Prostate gland (tissue), 2 donors: ENCODE measurements around the gene DEXI. TPM values are rescaled to one million over a fixed set of nuclear protein-coding genes. Genes with fewer than 3 reads are reported as not detected.
A peak's percentile ranks its signal among the peaks of the same experiment; 100 is the strongest.

Experiments
- DNase-seq: peaks from one replicate; pipeline ENCODE4 v3.0.0-alpha.2; 2019; ENCODE audit warnings: low spot score
- H3K27ac ChIP-seq, 2 donors: fragments of 200-600 bp; sonication (generic); 2 replicates each; pipeline ENCODE4 v1.5.1; 2017 to 2019
- H3K27me3 ChIP-seq: fragments of 200-600 bp; sonication (generic); replicated peaks from 2 replicates; pipeline ENCODE4 v1.5.1; 2019; ENCODE audit not compliant: insufficient read depth
- H3K36me3 ChIP-seq, 2 donors: fragments of 200-600 bp; sonication (generic); 1 replicate in 1 of 2; 2 replicates in 1 of 2; pipeline versions ENCODE4 v1.5.1 to v1.8.1; 2017 to 2019
- H3K4me1 ChIP-seq: fragments of 200-600 bp; sonication (generic); replicated peaks from 2 replicates; pipeline ENCODE4 v1.5.1; 2019
- H3K4me3 ChIP-seq, 2 donors: fragments of 200-600 bp; sonication (generic); 2 replicates each; pipeline ENCODE4 v1.5.1; 2017 to 2019
- H3K9me3 ChIP-seq: fragments of 200-600 bp; sonication (generic); 2 replicates; pipeline ENCODE4 v1.5.1; 2017
- CTCF ChIP-seq, 4 experiments: fragments of 200-600 bp in 2 of 4; fragments of 450-650 bp in 2 of 4; sonication (generic) in 2 of 4; IDR thresholded peaks; 1 replicate in 3 of 4; 2 replicates in 1 of 4; pipeline ENCODE4 v1.5.1; 2016 to 2019; ENCODE audit warnings: antibody characterized with exemption in 4 of 4, mild to moderate bottlenecking in 2 of 4, moderate library complexity in 2 of 4
- POLR2A ChIP-seq: fragments of 450-650 bp; IDR thresholded peaks from one replicate; pipeline ENCODE4 v1.6.1; 2016; ENCODE audit warnings: antibody characterized with exemption, mild to moderate bottlenecking
- POLR2AphosphoS5 ChIP-seq: sonication (generic); formaldehyde crosslinking; IDR thresholded peaks from one replicate; pipeline ENCODE4 v1.6.1; 2017; ENCODE audit warnings: antibody characterized with exemption
- WGBS: methylation state at CpG from one replicate; pipeline ENCODE4 v1.1.5; 2018; 5-methylcytosine and 5-hydroxymethylcytosine counted together
- intact Hi-C: fragments of 100-400 bp; cut with DNase I; formaldehyde crosslinking; loops from one replicate; pipeline ENCODE4 v1.14.2; 2022
- total RNA-seq, 2 donors: library from RNA; depleted of rRNA; stranded (reverse); fragments of >200 nt; gene quantifications; one replicate each; pipeline ENCODE4 v1.1.0, GENCODE V29; 2016

The DEXI gene
- total RNA-seq, 2 donors from 2014 or later, result 95.5 to 96.9 TPM

GRCh38 chr16:10978871-10979446, 36.7 kb upstream of the DEXI start:
- H3K27ac ChIP-seq, result peak overlapping the region; percentile 45 to 66
- no peak overlapping the region for H3K4me3 ChIP-seq
- DNase-seq, result no peak
- H3K9me3 ChIP-seq, result no peaks in the 10 kb centered on the region
- WGBS, result 76% methylated on average over 14 of the region's 14 CpGs
- H3K4me1 ChIP-seq, result peaks cover 7% of the 10 kb centered on the region
- TF ChIP-seq CTCF (IDR thresholded peaks at IDR 0.05) (no peak), POLR2AphosphoS5 (no peak), POLR2A (no peak)
- no peaks in the 10 kb centered on the region for H3K36me3 ChIP-seq
- H3K27me3 ChIP-seq, result no peaks in the 10 kb centered on the region
- intact Hi-C loops, result loop anchor here (10.0 kb wide), 2 partner anchors 126 to 156 kb away; no protein-coding TSS in a partner anchor

- no peak overlapping the region for H3K27ac ChIP-seq
- H3K9me3 ChIP-seq, result no peaks in the 10 kb centered on the region
- H3K36me3 ChIP-seq, result no peaks in the 10 kb centered on the region
- no peaks in the 10 kb centered on the region for H3K27me3 ChIP-seq
- H3K4me3 ChIP-seq, result no peak overlapping the region
- TF ChIP-seq CTCF (IDR thresholded peaks at IDR 0.05) (no peak), POLR2A (no peak), POLR2AphosphoS5 (no peak)
- DNase-seq, result no peak
- 87% methylated on average over 6 of the region's 6 CpGs for WGBS
- peaks cover 7% of the 10 kb centered on the region for H3K4me1 ChIP-seq
- intact Hi-C loops, result loop anchor here (10.0 kb wide), 2 partner anchors 127 to 157 kb away; no protein-coding TSS in a partner anchor
Measured at GRCh38 chr16:10978124-10978523, 35.9 kb upstream of the DEXI start.

GRCh38 chr16:10976634-10977033, 34.4 kb upstream of the DEXI start:
- Histone ChIP-seq H3K36me3 (no peaks in the 10 kb centered on the region), H3K27ac (no peak overlapping the region), H3K27me3 (no peaks in the 10 kb centered on the region), H3K9me3 (no peaks in the 10 kb centered on the region), H3K4me1 (peaks cover 7% of the 10 kb centered on the region), H3K4me3 (no peak overlapping the region)
- intact Hi-C loops, result loop anchor here (10.0 kb wide), 2 partner anchors 128 to 158 kb away; no protein-coding TSS in a partner anchor
- TF ChIP-seq CTCF (IDR thresholded peaks at IDR 0.05), result no peak
- no peak for TF ChIP-seq POLR2AphosphoS5
- no peak for DNase-seq
- WGBS, result 66% methylated on average over 3 of the region's 3 CpGs

- H3K27ac ChIP-seq, result no peak overlapping the region
- DNase-seq, result no peak
- TF ChIP-seq POLR2A, result no peak
- TF ChIP-seq CTCF (IDR thresholded peaks at IDR 0.05), result no peak
- TF ChIP-seq POLR2AphosphoS5, result no peak
- H3K9me3 ChIP-seq, result no peaks in the 10 kb centered on the region
- intact Hi-C loops, result loop anchor here (5.0 to 10.0 kb wide), 3 partner anchors 132 to 384 kb away; no protein-coding TSS in a partner anchor
- no peaks in the 10 kb centered on the region for H3K36me3 ChIP-seq
- H3K4me3 ChIP-seq, result no peak overlapping the region
- whole genome bisulfite sequencing, result 88% methylated on average over 12 of the region's 12 CpGs
- no peaks in the 10 kb centered on the region for H3K27me3 ChIP-seq
- no peaks in the 10 kb centered on the region for H3K4me1 ChIP-seq
Measured at GRCh38 chr16:10972819-10973464, 30.7 kb upstream of the DEXI start.
